Lower leg skin (tissue), 3 donors: ENCODE measurements around the gene ATP1A4.

Experiments
- CTCF ChIP-seq, 3 donors: fragments of 450-650 bp; IDR thresholded peaks; one replicate each; pipeline ENCODE4 v1.5.1; 2016; ENCODE audit warnings: antibody characterized with exemption in 3 of 3, mild to moderate bottlenecking in 3 of 3, moderate library complexity in 2 of 3
- POLR2A ChIP-seq, 2 donors: fragments of 450-650 bp; IDR thresholded peaks; one replicate each; pipeline ENCODE4 v1.6.1; 2016 to 2017; ENCODE audit warnings: antibody characterized with exemption in 2 of 2, mild to moderate bottlenecking in 1 of 2, moderate library complexity in 1 of 2

GRCh38 chr1:160136926-160137200, 14.5 kb upstream of the ATP1A4 start:
- no peak for TF ChIP-seq CTCF (IDR thresholded peaks at IDR 0.05)
- no peak for TF ChIP-seq POLR2A (IDR thresholded peaks at IDR 0.05)
